ENCODE data around the gene OBSCN. TPM values are rescaled to one million over a fixed set of nuclear protein-coding genes. Genes with fewer than 3 reads are reported as not detected.

Gene OBSCN
- total and polyA plus RNA-seq, 2 donors (not counting 3 experiments of a cell fraction or from before 2014, with no cell fraction given) = 1.5 to 2.9 TPM

GRCh38 chr1:228311091-228311490 lies 103.2 kb downstream of the OBSCN start:
- no peak overlapping the region for H3K27ac ChIP-seq (ENCODE audit: insufficient read depth, low read depth, low read length)
- no peak overlapping the region for H3K9ac ChIP-seq (replicated peaks; ENCODE audit: extremely low read depth, insufficient read depth, low read length)
- no peaks in the 10 kb centered on the region for H3K9me3 ChIP-seq (replicated peaks; ENCODE audit: control insufficient read depth, insufficient read depth, low read length)
- intact Hi-C loops (cut with micrococcal nuclease) = no loop called here
- H3K4me3 ChIP-seq (replicated peaks in 1 of 3; ENCODE audit: insufficient read depth in 1 of 3, low read depth in 1 of 3, low read length in 3 of 3) = no peak overlapping the region
- H3K36me3 ChIP-seq (ENCODE audit: control insufficient read depth in 2 of 2, extremely low read depth in 1 of 2, insufficient read depth in 2 of 2, low read length in 2 of 2) = no peaks in the 10 kb centered on the region
- no peaks in the 10 kb centered on the region for H4K20me1 ChIP-seq (replicated peaks; ENCODE audit: control insufficient read depth, extremely low read depth, insufficient read depth, low read length)
- dilution Hi-C loops (cut with MboI; ENCODE audit: extremely low pct_ligation_motif_present, low sequenced_read_pairs) = no loop called here
- DNase-seq (ENCODE audit: low read depth, low spot score) (no peak), FAIRE-seq (no peak)
- no peaks in the 10 kb centered on the region for H3K4me1 ChIP-seq (ENCODE audit: control insufficient read depth, extremely low read depth, insufficient read depth, low read length)
- POLR2A ChIA-PET = no interaction called here
- H2AFZ ChIP-seq (ENCODE audit: low read depth, low read length) = no peak overlapping the region
- no peaks in the 10 kb centered on the region for H3K79me2 ChIP-seq (ENCODE audit: control insufficient read depth, insufficient read depth, low read length)
- H3K4me2 ChIP-seq (ENCODE audit: insufficient read depth, low read length) = no peak overlapping the region
- no peaks in the 10 kb centered on the region for H3K9me1 ChIP-seq (replicated peaks; ENCODE audit: control insufficient read depth, extremely low read depth, insufficient read depth, low read length)
- H3K27me3 ChIP-seq (ENCODE audit: control insufficient read depth in 2 of 2, insufficient read depth in 2 of 2, low read length in 2 of 2) = no peaks in the 10 kb centered on the region
- CTCF ChIA-PET = no interaction called here
- TF ChIP-seq JUN (IDR thresholded peaks at IDR 0.05; ENCODE audit: borderline replicate concordance, insufficient read depth, insufficient read length, low read depth) (no peak), EZH2 (IDR thresholded peaks at IDR 0.05; ENCODE audit: borderline replicate concordance, low read depth, low read length, severe bottlenecking) (no peak), POLR2AphosphoS5 (IDR thresholded peaks at IDR 0.05; ENCODE audit: insufficient read depth, low read depth, low read length) (no peak), CTCF (IDR thresholded peaks at IDR 0.05; ENCODE audit: extremely low read depth in 1 of 2, insufficient read depth in 1 of 2, low read depth in 1 of 2, low read length in 2 of 2) (no peak), MYC (IDR thresholded peaks at IDR 0.05; ENCODE audit: low read depth, low read length) (no peak), FOS (IDR thresholded peaks at IDR 0.05; ENCODE audit: borderline replicate concordance, insufficient read depth, low read length) (no peak), GATA2 (IDR thresholded peaks at IDR 0.05; ENCODE audit: insufficient read depth, insufficient read length, low read depth, low read length) (no peak), MAX (IDR thresholded peaks at IDR 0.05; ENCODE audit: insufficient read depth, insufficient read length) (no peak), POLR2A (IDR thresholded peaks at IDR 0.05; ENCODE audit: low read depth, low read length) (no peak)
- BruUV-seq (replicated peaks) = no TSS peak
